ENCODE measurements around the gene ISL2. TPM values are rescaled to one million over a fixed set of nuclear protein-coding genes. Genes with fewer than 3 reads are reported as not detected.
"Not testable (repeated sequence)": the region's sequence is repeated elsewhere in the genome, so short reads cannot be mapped to it uniquely, and the experiment has no call there.

The ISL2 gene
- total and polyA plus RNA-seq, 9 of the 15 experiments (the other 6 are each of a cell fraction or from before 2014, with no cell fraction given): 0.15 to 23.7 (median 4.0) TPM

DNA sequence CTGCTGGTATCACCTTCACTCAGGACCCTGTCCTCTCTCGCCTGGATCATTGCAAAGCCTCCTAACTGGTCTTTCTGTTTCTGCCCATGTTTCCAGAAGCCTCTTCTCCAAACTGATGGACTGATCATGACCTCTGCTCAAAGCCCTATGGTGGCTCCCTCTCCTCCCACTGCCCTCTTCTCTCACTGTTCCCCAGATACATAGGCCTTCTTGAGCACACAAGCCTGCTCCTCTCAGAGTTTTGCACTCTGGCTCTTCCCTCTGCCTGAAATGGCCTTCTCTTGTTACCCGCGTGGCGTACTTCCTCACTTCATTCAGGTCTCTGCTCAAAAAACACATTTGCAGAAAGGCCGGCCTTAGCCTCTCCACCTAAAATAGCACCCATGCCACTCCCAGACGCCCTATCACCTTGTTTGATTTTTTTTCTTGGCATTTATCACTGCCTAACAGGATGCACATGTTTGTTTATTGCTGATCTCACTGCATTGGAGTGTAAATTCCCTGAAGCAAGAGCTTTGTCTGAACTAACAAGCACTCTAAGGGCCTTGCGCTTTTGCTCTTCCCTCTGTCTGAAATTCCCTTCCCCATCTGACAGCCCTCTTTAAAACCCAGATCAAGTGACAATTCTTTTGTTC lies 23.9 kb upstream of the ISL2 start (continued):
- TF ChIP-seq, protein P1, sequence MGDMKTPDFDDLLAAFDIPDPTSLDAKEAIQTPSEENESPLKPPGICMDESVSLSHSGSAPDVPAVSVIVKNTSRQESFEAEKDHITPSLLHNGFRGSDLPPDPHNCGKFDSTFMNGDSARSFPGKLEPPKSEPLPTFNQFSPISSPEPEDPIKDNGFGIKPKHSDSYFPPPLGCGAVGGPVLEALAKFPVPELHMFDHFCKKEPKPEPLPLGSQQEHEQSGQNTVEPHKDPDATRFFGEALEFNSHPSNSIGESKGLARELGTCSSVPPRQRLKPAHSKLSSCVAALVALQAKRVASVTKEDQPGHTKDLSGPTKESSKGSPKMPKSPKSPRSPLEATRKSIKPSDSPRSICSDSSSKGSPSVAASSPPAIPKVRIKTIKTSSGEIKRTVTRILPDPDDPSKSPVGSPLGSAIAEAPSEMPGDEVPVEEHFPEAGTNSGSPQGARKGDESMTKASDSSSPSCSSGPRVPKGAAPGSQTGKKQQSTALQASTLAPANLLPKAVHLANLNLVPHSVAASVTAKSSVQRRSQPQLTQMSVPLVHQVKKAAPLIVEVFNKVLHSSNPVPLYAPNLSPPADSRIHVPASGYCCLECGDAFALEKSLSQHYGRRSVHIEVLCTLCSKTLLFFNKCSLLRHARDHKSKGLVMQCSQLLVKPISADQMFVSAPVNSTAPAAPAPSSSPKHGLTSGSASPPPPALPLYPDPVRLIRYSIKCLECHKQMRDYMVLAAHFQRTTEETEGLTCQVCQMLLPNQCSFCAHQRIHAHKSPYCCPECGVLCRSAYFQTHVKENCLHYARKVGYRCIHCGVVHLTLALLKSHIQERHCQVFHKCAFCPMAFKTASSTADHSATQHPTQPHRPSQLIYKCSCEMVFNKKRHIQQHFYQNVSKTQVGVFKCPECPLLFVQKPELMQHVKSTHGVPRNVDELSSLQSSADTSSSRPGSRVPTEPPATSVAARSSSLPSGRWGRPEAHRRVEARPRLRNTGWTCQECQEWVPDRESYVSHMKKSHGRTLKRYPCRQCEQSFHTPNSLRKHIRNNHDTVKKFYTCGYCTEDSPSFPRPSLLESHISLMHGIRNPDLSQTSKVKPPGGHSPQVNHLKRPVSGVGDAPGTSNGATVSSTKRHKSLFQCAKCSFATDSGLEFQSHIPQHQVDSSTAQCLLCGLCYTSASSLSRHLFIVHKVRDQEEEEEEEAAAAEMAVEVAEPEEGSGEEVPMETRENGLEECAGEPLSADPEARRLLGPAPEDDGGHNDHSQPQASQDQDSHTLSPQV (IDR thresholded peaks at IDR 0.05): peak; percentile 43; the same call in 1 of the 2 replicates
- peak; percentile 40; the same call in 1 of the 2 replicates for TF ChIP-seq ARID1B (IDR thresholded peaks at IDR 0.05)

DNA sequence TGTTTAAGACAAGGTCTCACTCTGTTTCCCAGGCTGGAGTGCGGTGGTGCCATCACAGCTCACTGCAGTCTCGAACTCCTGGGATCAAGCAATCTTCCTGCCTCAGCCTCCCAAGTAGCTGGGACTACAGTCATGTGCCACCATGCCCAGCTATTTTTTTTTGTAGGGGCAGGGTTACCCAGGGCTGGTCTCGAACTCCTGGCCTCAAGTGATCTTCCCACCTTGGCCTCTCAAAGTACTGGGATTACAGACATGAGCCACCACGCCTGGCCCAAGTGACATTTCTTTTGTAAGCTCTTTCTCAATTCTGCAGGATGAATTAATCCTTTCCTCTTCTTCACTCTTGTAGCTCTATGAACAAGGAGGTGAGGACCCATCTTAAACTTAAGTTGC lies 23.4 kb upstream of the ISL2 start:
- H3K4me1 ChIP-seq (replicated peaks in 1 of 2; ENCODE audit: control insufficient read depth in 2 of 2, insufficient read depth in 2 of 2, low read length in 2 of 2): peaks cover 27 to 29% of the 10 kb centered on the region in 2 experiments
- H3K9me1 ChIP-seq (ENCODE audit: control insufficient read depth, insufficient read depth, low read length); FAIRE-seq; H3K27me3 ChIP-seq (ENCODE audit: control insufficient read depth in 2 of 2, insufficient read depth in 2 of 2, low read length in 2 of 2); in situ Hi-C loops (cut with MboI); intact Hi-C loops (cut with micrococcal nuclease); BruUV-seq (replicated peaks); H3K36me3 ChIP-seq (ENCODE audit: control insufficient read depth, insufficient read depth, low read length); H3K9me3 ChIP-seq (replicated peaks; ENCODE audit: control insufficient read depth, insufficient read depth, low read depth, low read length); H3K4me3 ChIP-seq; ATAC-seq; DNase-seq (ENCODE audit: extremely low read depth in 1 of 4, low spot score in 3 of 4); H4K20me1 ChIP-seq (replicated peaks; ENCODE audit: control insufficient read depth, insufficient read depth, low read length); CTCF ChIA-PET (ENCODE audit: low intra/inter-chr PET ratio): not testable (repeated sequence)
- peak overlapping the region; percentile 64 for H3K4me2 ChIP-seq (ENCODE audit: insufficient read depth, low read length)
- H2AFZ ChIP-seq (ENCODE audit: low read depth, low read length): peak overlapping the region; percentile 98
- peak overlapping the region; percentile 47 to 80; a peak in 3 of 4 replicates for H3K9ac ChIP-seq (ENCODE audit: insufficient read depth in 1 of 2, low read depth in 2 of 2, low read length in 2 of 2)
- WGBS (ENCODE audit: insufficient coverage, low coverage, missing lambda C conversion rate): 55% methylated on average over 4 of the region's 4 CpGs
- H3K27ac ChIP-seq (ENCODE audit: extremely low read depth, low read depth, low read length): peak overlapping the region; percentile 68
- peaks cover 34% of the 10 kb centered on the region for H3K79me2 ChIP-seq (ENCODE audit: control insufficient read depth, insufficient read depth, low read length)
- POLR2A ChIA-PET: interaction anchor here (0.5 to 2.1 kb wide), 7 partner anchors 17 to 143 kb away, joined by 3 to 16 read pairs (median 4); partner anchors contain the start of gene ISL2
